ENCODE measurements around the gene MAST4.

The MAST4 gene

DNA sequence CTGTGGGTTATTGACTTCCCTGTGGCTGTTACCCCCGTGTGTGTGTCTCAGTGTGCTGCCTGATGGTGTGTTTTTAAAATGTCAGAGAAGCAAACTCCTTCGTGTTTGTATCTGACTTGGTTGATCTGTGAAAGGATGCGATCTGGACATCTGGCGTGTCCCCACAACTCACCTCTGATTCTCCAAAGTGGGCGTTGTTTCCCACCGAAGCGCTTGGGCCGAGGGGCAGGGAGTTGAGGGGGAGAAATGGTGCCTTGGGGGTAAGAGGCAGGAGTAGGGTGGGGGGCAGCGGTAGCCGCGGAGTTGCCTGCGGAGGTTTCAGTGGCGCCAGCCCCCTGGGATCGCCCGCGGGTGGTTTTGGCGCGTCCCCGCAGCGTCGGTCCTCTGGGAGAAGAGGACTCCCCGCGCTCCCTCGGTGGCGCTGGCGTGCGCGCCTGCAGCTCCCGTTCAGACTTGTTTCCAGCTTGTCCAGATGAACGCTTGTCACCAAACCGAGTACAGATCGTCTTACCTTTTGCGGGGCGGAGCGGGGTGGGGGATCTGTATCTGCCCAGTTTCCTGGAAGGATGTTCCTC lies 1.1 kb downstream of the MAST4 start:
- Histone ChIP-seq H3K27ac (replicated peaks) (no peak overlapping the region), H3K27me3 (ENCODE audit: insufficient read depth, poor library complexity, severe bottlenecking) (peaks cover 5% of the 10 kb centered on the region), H3K4me3 (replicated peaks; ENCODE audit: insufficient read depth, low read length) (peak overlapping the region; percentile 49; the same call in 1 of the 2 replicates)
- TF ChIP-seq, protein P1, sequence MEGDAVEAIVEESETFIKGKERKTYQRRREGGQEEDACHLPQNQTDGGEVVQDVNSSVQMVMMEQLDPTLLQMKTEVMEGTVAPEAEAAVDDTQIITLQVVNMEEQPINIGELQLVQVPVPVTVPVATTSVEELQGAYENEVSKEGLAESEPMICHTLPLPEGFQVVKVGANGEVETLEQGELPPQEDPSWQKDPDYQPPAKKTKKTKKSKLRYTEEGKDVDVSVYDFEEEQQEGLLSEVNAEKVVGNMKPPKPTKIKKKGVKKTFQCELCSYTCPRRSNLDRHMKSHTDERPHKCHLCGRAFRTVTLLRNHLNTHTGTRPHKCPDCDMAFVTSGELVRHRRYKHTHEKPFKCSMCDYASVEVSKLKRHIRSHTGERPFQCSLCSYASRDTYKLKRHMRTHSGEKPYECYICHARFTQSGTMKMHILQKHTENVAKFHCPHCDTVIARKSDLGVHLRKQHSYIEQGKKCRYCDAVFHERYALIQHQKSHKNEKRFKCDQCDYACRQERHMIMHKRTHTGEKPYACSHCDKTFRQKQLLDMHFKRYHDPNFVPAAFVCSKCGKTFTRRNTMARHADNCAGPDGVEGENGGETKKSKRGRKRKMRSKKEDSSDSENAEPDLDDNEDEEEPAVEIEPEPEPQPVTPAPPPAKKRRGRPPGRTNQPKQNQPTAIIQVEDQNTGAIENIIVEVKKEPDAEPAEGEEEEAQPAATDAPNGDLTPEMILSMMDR (IDR thresholded peaks at IDR 0.05; ENCODE audit: insufficient read depth, low read length): no peak
- DNase-seq (ENCODE audit: low read depth in 1 of 2, low spot score in 1 of 2): no peak

DNA sequence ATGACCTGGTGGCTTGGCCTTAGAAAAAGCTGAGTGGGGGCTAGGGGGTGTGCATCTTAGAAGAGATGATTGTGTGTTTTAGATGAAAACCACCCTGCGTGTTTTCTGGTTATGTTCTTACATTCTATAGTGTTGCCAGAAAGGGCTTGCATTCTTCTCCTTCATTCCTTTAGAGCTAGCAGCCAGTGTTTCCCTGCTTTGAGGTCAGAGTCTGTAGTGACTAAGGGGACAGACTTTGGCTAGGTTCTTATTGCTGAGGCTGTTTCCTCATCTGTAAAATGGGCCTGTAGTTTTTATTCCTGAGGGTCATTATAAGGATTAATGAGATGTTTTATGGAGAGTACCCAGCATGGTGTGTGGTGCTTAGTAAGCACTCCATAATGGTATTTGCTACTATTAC lies 6.4 kb downstream of the MAST4 start:
- H3K27me3 ChIP-seq (ENCODE audit: insufficient read depth, poor library complexity, severe bottlenecking): no peaks in the 10 kb centered on the region
- no peak overlapping the region for H3K27ac ChIP-seq (replicated peaks)
- DNase-seq (ENCODE audit: low read depth in 1 of 2, low spot score in 1 of 2): no peak
- H3K4me3 ChIP-seq (replicated peaks; ENCODE audit: insufficient read depth, low read length): no peak overlapping the region
- TF ChIP-seq, protein P1 (IDR thresholded peaks at IDR 0.05; ENCODE audit: insufficient read depth, low read length): no peak
- TF ChIP-seq REST (IDR thresholded peaks at IDR 0.05; ENCODE audit: insufficient replicate concordance, low read depth): no peak
- TF ChIP-seq POLR2AphosphoS5 (IDR thresholded peaks at IDR 0.05; ENCODE audit: low read depth): no peak
- no peak for TF ChIP-seq SPI1 (IDR thresholded peaks at IDR 0.05; ENCODE audit: borderline replicate concordance, low read depth)
- TF ChIP-seq GABPA (IDR thresholded peaks at IDR 0.05; ENCODE audit: low read depth): no peak

- TF ChIP-seq GABPA (IDR thresholded peaks at IDR 0.05; ENCODE audit: low read depth) (no peak), SPI1 (IDR thresholded peaks at IDR 0.05; ENCODE audit: borderline replicate concordance, low read depth) (no peak), POLR2AphosphoS5 (IDR thresholded peaks at IDR 0.05; ENCODE audit: low read depth) (no peak), REST (IDR thresholded peaks at IDR 0.05; ENCODE audit: insufficient replicate concordance, low read depth) (no peak)
- TF ChIP-seq, protein P1 (IDR thresholded peaks at IDR 0.05; ENCODE audit: insufficient read depth, low read length): no peak
- Histone ChIP-seq H3K4me3 (replicated peaks; ENCODE audit: insufficient read depth, low read length) (no peak overlapping the region), H3K27ac (replicated peaks) (no peak overlapping the region), H3K27me3 (ENCODE audit: insufficient read depth, poor library complexity, severe bottlenecking) (no peaks in the 10 kb centered on the region)
- no peak for DNase-seq (ENCODE audit: low read depth in 1 of 2, low spot score in 1 of 2)
Measured at GRCh38 chr5:66603164-66603563, 7.0 kb downstream of the MAST4 start.

DNA sequence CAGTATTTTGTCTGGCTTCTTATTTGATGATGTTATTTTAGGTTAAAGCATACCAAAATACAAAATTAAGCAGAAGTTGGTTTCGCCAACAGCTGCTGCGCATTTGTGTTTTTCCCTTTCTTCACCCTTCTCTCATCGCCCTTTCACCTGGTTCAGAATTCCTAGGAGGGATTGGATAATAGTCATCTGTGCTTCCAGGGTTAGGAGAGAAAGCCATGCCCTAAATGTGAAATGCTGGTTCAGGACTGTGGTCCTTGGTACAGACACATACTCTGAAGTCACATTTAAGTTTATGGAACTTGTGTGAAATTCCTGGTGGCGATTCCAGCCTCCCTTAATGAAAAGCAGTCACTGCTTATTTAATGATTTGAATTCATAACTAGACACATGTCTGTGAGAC lies 7.7 kb downstream of the MAST4 start:
- DNase-seq (ENCODE audit: low read depth in 1 of 2, low spot score in 1 of 2): no peak
- Histone ChIP-seq H3K27me3 (ENCODE audit: insufficient read depth, poor library complexity, severe bottlenecking) (no peaks in the 10 kb centered on the region), H3K27ac (replicated peaks) (no peak overlapping the region), H3K4me3 (replicated peaks; ENCODE audit: insufficient read depth, low read length) (no peak overlapping the region)
- TF ChIP-seq REST (IDR thresholded peaks at IDR 0.05; ENCODE audit: insufficient replicate concordance, low read depth): no peak
- TF ChIP-seq, protein P1 (IDR thresholded peaks at IDR 0.05; ENCODE audit: insufficient read depth, low read length): no peak
- TF ChIP-seq POLR2AphosphoS5 (IDR thresholded peaks at IDR 0.05; ENCODE audit: low read depth): no peak
- TF ChIP-seq SPI1 (IDR thresholded peaks at IDR 0.05; ENCODE audit: borderline replicate concordance, low read depth): no peak
- TF ChIP-seq GABPA (IDR thresholded peaks at IDR 0.05; ENCODE audit: low read depth): no peak
